ENCODE results near the gene ANTXRL.
"Not testable (repeated sequence)": the region's sequence is repeated elsewhere in the genome, so short reads cannot be mapped to it uniquely, and the experiment has no call there.

ANTXRL gene

GRCh38 chr10:46375406-46375805 is 88.6 kb downstream of the ANTXRL start, which contains the start of gene ANXA8L1:
ANXA8L1 (plus strand) TSS chr10:46375776; CDS start chr10:46375852, 76 bp downstream.
- DNase-seq, result not testable (repeated sequence)

- not testable (repeated sequence) for DNase-seq
Observed at GRCh38 chr10:46377022-46377421, 90.2 kb downstream of the ANTXRL start.

GRCh38 chr10:46377651-46378050 is 90.9 kb downstream of the ANTXRL start:
- not testable (repeated sequence) for DNase-seq

- not testable (repeated sequence) for DNase-seq
Observed at GRCh38 chr10:46378108-46378507, 91.3 kb downstream of the ANTXRL start.

DNA sequence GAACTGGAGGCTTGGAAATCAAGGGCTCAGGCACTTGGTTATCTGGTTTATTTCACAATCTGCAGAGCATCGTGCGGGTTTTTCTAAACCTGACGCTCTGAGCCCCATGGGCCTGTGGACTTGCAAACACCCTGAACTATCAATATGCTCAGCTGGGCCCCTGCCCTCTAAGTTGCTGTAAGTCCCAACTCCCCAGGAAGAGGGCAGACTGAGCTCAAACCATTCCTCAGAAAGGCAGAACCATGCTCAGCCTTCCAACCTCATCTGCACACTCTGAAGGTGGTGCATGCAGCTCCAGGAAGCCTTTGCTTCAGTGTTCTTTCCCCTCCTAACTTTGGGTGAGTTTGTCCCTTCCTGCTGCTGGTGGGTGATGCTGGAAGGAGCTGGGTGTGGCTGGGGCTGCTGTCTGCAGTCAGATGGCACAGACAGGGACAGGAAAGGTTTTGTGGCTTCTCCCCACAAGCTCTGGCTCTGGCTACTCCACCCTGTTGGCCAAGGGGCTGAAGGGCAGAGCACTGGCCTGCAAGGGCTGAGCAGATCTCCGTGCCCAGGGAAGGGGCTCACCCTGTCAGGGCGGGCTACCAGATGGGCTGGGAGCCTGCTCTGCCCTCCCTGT is 92.5 kb downstream of the ANTXRL start:
- not testable (repeated sequence) for DNase-seq
